Panc1 (cell line): ENCODE results near the gene SVBP.

Experiments used
- CTCF ChIP-seq: fragments of 450-650 bp; IDR thresholded peaks from 2 replicates; pipeline ENCODE4 v1.5.1; 2017; ENCODE audit warnings: mild to moderate bottlenecking
- POLR2AphosphoS5 ChIP-seq: IDR thresholded peaks from 2 replicates; pipeline ENCODE4 v1.6.1; 2012; ENCODE audit warnings: mild to moderate bottlenecking, low read depth, low read length, moderate library complexity
- SIN3A ChIP-seq: IDR thresholded peaks from 2 replicates; pipeline ENCODE4 v1.6.1; 2012; ENCODE audit warnings: low read depth, mild to moderate bottlenecking, low read length, moderate library complexity, borderline replicate concordance; ENCODE audit not compliant: insufficient read depth

- TF ChIP-seq CTCF (no peak), SIN3A (no peak), POLR2AphosphoS5 (no peak)
These were observed 43.3 kb upstream of the SVBP start for GRCh38 chr1:42860339-42861013.
